Ishikawa (cell line): Measurements from ENCODE around the gene TBC1D22A.

Source experiments
- CEBPB ChIP-seq: IDR thresholded peaks from 2 replicates; pipeline ENCODE4 v1.6.1; 2012
- EGR1 ChIP-seq: IDR thresholded peaks from 2 replicates; pipeline ENCODE4 v1.6.1; 2012
- EP300 ChIP-seq: IDR thresholded peaks from 2 replicates; pipeline ENCODE4 v1.6.1; 2012; ENCODE audit warnings: borderline replicate concordance
- MAX ChIP-seq: IDR thresholded peaks from 2 replicates; pipeline ENCODE4 v1.6.1; 2012
- REST ChIP-seq: IDR thresholded peaks from 2 replicates; pipeline ENCODE4 v1.6.1; 2012; ENCODE audit warnings: low read depth, mild to moderate bottlenecking
- TAF1 ChIP-seq: IDR thresholded peaks from 2 replicates; pipeline ENCODE4 v1.6.1; 2012; ENCODE audit warnings: low read depth, mild to moderate bottlenecking
- TCF12 ChIP-seq: IDR thresholded peaks from 2 replicates; pipeline ENCODE4 v1.6.1; 2012; ENCODE audit warnings: low read depth
- USF1 ChIP-seq: IDR thresholded peaks from 2 replicates; pipeline ENCODE4 v1.6.1; 2012
- YY1 ChIP-seq: IDR thresholded peaks from 2 replicates; pipeline ENCODE4 v1.6.1; 2012; ENCODE audit warnings: low read depth
- ZBTB7A ChIP-seq: IDR thresholded peaks from 2 replicates; pipeline ENCODE4 v1.6.1; 2012; ENCODE audit warnings: low read depth

GRCh38 chr22:47065756-47066615 lies 303.5 kb downstream of the TBC1D22A start:
- no peak for TF ChIP-seq EP300
- TF ChIP-seq YY1, result no peak
- no peak for TF ChIP-seq CEBPB
- no peak for TF ChIP-seq ZBTB7A
- TF ChIP-seq USF1, result no peak
- no peak for TF ChIP-seq REST
- TF ChIP-seq EGR1, result no peak
- no peak for TF ChIP-seq TAF1
- no peak for TF ChIP-seq TCF12
- no peak for TF ChIP-seq MAX
